Cardiac fibroblast (primary cell): ENCODE results near the gene SLC8A3.
A peak's percentile ranks its signal among the peaks of the same experiment; 100 is the strongest.

Experiments
- DNase-seq, 2 donors: peaks; one replicate each; pipeline versions ENCODE4 v3.0.0 to v3.0.0-alpha.2; 2010; ENCODE audit warnings: low read depth in 2 of 2
- H3K4me3 ChIP-seq, 2 donors: replicated peaks in 1 of 2; 1 replicate in 1 of 2; 2 replicates in 1 of 2; pipeline ENCODE4 v1.5.1; 2011; ENCODE audit warnings: low read depth in 2 of 2, low read length in 2 of 2, mild to moderate bottlenecking in 2 of 2, moderate library complexity in 1 of 2
- TF ChIP-seq, protein P1 (sequence below): IDR thresholded peaks from one replicate; pipeline ENCODE4 v1.5.1; 2011; ENCODE audit warnings: low read depth, mild to moderate bottlenecking, low read length, inconsistent platforms

SLC8A3 gene

DNA sequence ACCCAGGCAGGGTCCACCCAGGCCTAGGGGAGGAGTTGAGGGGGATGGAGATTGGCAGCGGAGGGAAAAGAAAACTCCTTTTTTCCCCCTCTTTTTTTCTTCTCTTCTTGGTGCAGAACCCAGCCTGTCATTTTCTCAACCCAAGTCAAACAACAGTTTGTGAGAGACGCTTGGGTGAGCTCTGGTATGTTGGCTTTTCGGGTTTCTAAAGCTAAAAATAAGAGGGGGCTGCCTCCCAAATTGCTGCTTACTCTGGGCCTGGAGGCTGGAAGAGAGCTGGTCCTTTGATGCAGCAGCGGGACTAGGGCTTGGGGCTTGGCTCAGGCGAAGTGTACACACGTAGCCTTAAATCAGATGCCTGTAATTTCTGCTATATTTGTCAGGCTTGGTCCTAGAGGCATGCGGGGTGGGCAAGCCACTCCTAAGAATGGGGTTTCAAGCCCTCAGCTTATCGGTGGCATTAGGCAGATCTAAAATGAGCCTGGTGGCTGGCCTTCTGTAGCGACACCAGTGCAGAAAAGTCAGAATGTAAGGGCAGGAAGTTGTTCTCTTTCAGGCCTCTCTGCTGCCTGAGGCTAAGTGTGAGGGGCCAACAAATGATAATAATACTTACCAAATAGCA, 816 bp upstream of the SLC8A3 start:
- TF ChIP-seq, protein P1, sequence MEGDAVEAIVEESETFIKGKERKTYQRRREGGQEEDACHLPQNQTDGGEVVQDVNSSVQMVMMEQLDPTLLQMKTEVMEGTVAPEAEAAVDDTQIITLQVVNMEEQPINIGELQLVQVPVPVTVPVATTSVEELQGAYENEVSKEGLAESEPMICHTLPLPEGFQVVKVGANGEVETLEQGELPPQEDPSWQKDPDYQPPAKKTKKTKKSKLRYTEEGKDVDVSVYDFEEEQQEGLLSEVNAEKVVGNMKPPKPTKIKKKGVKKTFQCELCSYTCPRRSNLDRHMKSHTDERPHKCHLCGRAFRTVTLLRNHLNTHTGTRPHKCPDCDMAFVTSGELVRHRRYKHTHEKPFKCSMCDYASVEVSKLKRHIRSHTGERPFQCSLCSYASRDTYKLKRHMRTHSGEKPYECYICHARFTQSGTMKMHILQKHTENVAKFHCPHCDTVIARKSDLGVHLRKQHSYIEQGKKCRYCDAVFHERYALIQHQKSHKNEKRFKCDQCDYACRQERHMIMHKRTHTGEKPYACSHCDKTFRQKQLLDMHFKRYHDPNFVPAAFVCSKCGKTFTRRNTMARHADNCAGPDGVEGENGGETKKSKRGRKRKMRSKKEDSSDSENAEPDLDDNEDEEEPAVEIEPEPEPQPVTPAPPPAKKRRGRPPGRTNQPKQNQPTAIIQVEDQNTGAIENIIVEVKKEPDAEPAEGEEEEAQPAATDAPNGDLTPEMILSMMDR, result no peak
- H3K4me3 ChIP-seq, result peak overlapping the region; percentile 1 to 39

DNA sequence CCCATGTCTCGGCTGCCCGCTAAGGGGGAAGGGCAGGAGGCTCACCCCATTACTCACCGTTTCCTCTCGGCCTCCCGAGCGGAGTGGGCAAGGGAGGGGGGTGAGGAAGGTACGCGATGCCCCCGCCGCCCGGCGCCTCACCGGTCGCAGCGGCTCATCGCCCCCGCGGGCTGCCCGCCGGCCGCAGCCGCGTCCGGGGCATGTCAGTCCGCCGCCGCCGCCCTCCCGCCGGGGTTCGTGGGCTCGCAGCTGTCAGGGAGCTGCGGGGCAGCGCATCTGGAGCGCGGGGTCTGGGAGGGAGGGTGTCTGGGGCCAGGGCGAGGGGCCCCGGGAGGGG, 461 bp downstream of the SLC8A3 start:
- TF ChIP-seq, protein P1, result no peak
- peak overlapping the region; percentile 39 to 48 for H3K4me3 ChIP-seq
- peak in 1 of 2 donors; percentile 2 for DNase-seq

More for the DNA sequence above, 816 bp upstream of the SLC8A3 start:
- no peak for DNase-seq

DNA sequence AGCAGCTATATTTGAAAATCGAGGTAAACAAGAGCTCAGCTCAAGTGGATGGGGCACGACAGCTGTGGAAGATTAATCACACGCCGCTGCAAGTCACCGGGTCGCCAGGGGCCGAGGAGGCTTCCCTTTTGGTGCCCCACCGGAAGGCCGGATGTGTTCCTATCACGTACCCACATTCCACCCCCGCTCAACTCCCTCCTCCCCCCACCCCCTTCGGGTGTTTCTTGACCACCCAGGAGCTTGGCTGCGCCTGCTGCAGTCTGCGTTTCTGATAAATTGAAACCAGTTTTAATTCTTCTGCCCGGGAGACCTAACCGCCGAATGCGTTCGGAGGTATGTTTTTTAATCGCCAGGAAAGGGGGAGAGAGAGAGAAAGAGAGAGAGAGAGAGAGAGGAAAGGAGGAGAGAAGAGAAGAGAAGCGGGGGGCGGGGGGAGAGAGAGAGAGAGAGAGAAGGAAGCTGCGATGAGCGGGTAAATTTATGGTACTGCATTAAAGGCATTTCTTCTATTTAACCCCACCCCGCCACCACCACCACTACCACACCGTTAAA, 1.8 kb downstream of the SLC8A3 start:
- TF ChIP-seq, protein P1, result no peak
- peak; percentile 2 to 10 for DNase-seq
- H3K4me3 ChIP-seq, result peak overlapping the region; percentile 39 to 48

DNA sequence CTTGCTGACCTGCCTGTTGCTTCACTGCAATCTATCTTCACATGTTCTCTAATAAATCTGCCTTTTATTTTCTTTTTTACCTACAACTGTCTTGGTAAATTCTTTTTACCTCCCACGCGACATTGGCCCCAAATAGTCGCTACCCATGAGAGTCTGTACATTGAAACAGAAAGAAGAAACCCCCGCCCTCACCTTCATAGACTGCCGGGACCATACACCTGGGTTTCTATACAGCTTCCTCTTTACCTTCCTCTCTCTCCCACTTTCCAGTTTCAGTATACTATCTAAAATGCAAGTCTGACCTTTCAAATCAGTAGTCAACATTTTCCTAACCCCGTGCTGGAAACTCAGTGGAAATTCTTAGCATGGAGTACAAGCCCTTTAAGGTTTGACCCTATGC, 4.8 kb downstream of the SLC8A3 start:
- H3K4me3 ChIP-seq, result no peak overlapping the region
- TF ChIP-seq, protein P1, result no peak
- no peak for DNase-seq

DNA sequence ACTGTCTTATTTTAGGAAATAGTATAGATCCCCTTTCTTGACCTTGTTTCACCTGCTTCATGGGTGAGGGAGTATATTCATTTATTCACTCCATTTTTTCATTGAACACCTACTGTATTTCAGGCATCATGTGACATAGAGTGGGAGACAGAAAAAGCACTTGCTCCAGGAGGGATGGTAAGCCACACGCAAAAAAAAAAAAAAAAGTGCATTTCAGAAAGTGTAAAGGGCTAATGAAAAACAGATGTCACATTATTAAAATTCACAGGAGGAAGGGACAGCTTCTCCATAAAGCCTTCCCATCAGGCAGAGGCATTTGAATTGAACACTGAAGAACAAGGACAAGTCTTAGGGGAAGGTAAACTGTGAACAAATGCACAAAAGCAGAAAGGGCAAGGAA, 7.5 kb downstream of the SLC8A3 start:
- no peak overlapping the region for H3K4me3 ChIP-seq
- DNase-seq, result no peak
- TF ChIP-seq, protein P1, result no peak

DNA sequence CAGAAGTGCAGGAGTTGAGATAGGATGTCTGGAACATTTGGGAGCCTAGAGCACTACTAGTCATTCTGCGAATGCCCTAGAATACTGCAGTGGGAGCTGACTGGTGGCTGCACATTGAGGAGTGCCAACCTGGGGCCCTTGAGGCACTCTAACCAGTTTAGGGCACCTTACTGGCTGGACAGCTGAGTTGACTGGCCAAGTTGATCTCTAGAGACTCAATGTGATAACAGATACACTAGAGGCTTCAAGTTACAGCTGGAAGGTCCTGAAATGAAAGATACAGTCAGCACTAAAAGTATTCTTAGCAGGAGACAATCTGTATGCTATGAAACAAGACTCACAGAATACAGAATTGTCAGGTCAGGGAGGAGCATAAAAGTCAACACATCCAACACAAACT, 8.0 kb downstream of the SLC8A3 start:
- TF ChIP-seq, protein P1, result no peak
- DNase-seq, result no peak
- H3K4me3 ChIP-seq, result no peak overlapping the region
